Occipital lobe (tissue), 2 donors: ENCODE measurements around the gene SHROOM3. TPM values are rescaled to one million over a fixed set of nuclear protein-coding genes. Genes with fewer than 3 reads are reported as not detected.

Experiments
- DNase-seq: peaks from one replicate; lab custom pipeline; 2025; lab: John Stamatoyannopoulos, UW
- total RNA-seq: library from RNA; depleted of rRNA; stranded (reverse); fragments of >200 nt; gene quantifications from one replicate; pipeline ENCODE4 v1.2.3, GENCODE V29; 2014

SHROOM3 gene
- total RNA-seq, 1 donor from 2014 or later: 17.8 TPM

DNA sequence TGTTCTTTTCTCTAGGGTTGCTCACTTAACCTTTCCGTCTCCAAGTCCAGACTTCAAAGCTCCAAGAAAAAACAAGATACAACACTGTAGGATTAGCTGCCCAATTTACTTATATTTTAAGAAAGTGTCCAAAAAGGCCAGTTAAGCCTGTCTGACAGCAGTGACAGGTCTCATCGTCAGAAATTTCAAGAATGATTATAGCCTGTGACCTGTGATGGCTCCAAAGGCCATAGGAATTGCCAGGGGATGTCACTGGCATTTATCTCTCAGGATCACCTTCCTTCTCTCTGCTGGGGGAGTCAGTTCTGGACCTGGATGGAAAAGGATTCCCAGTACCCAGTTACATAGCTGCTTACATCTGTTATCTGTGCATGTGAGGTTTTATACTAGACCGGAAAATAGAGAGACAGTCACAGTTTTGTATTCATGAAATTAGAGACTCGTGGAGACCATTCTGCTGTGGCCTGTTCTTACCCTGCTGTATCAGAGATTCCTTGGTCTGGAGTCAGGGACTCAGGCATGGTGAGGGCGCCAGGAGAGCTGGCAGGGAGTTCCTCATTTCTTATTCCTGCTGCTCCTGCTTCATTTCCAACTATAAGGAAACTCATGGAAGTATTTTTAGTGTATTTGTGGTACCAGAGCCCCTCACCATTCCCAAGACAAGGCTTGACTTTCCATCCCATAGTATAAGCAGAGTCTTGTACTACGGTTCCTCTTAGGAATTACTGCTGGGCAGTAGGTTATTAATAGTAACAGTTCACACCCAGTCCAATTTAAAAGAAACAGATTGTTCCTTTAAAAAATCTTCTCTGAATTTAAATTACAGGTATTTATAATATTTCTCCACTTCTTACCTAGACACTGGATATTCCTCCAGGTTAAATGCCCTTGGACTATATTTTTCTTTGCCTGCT lies 220.8 kb downstream of the SHROOM3 start:
- DNase-seq: no peak

DNA sequence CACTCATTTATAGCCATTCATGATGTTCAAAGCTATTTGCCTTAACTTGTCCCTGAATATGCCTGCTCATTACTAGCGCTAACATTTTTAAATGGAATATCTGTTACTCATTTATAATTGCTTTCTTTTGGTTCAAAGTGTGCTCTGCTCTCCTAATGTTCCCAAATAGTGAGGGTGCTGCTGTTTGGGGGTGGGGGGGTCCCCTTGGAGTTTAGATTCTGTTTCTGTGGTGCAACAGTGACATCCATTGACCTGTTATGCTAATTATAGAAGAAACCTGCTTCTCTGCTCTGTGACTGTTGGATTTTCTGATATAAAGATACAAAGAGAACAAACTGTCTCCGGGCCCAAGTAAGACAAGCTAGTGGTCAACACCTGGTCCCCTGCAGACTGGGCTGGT lies 222.4 kb downstream of the SHROOM3 start:
- DNase-seq: no peak

DNA sequence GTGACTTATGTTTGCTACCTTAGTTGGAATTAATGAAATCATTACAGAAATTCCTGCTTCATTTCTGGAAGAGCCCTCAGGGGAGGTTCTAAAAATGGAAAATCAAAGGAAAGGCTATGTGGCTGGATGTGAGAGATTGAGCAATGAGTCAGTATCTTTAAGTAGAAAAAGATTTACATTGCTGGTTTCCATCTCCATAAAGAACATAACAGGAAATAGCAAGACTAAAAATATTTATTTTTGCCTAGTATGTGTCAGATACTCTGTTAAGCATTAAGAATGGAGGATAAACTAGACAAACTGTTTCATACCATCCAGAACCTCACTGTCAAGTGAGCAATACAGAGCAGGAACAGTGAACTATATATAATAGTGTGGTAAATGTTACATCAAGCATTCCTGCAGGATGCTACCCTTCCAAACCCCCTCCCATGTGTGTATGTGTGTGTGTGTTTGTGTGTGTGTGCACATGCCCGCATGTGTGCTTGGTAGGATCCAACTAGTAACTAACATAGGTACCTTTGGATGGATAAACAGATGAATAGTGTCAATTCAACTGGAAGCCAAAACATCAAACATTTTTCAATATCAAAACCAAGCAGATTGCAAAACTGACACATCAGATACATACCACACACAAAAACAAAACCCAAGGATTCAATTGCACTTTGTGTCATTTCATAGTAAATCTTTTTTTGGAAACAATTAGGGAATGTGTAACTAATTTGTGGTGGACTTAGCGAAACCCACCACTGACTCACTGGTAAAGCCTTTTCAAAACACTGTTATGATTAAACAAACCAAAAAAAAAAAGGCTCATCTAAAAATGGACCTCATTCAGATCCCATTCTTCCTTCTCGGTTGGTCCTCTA lies 223.4 kb downstream of the SHROOM3 start:
- no peak for DNase-seq

DNA sequence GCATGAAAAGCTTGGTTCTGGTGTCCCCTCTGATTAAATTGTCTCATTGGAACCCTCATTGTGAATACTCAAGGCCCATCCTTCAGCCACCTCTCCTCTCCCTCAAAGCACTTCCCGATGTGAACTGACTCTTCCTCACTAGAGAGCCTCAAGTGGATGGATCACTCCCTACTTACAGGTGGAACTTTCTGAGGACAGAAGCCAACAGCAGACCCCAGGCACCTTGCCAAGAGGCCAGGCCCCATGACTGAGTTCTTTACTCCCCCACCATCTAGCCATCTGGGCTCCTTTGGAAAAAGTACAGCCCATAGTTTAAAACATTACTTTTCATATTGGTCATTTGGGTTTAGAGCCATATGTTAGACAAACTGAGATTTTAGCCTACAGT lies 224.1 kb downstream of the SHROOM3 start:
- DNase-seq: no peak

DNA sequence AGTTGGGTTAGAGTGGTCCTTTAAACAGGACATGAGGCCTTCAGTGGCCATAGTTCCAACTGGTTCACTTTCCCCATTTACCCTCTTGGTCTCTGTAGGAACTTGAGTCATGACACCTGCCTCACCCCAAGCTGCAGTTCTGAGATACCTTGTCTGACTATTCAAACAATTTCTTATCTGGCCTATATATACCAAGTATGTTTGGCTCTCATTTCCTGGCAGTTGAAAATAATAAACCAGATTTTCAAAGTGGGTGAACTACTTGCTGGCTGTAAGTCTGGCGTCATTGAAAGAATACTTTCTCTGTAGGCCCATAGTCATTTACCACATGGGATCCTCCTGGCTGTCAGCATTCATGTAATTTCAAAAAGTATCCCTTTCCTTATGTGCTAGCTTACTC lies 228.8 kb downstream of the SHROOM3 start:
- DNase-seq: no peak

DNA sequence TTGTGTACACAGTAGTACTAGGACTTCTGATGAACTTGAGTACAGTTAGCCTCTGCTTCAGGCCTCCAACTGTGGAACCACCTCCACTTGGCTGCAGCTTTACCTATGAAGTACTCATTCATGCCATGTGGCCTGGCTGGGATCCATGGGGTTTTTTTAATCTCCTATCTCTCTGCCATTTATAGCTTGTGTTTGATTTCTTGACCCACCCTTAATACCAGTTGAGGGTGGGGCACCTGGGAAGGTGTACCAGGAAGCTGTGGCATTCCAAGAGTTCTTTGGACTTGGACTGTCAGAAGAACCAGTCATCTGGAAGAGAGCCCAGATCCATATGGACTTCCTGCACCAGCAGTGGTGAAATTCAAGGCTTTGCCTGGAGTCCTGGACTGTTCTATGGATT lies 230.1 kb downstream of the SHROOM3 start:
- DNase-seq: no peak

DNA sequence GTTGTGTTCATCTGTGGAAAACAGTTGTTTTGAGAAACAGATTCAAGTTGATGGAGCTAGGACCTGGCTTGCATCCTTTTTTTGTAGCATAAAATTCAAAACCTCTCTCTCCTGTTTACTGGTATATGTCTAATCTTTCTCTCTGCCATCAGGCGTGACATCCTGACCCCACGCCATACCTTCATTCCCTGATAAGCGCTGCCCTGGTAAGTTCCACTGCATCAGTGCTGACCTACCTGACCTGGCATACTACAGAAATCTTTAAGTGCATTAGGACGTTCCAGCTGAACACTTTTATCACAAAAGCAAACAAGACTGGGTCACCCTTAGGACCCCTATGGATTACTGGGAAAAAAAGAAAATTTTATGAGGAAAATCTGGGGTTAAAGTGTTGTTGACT lies 230.7 kb downstream of the SHROOM3 start:
- no peak for DNase-seq

DNA sequence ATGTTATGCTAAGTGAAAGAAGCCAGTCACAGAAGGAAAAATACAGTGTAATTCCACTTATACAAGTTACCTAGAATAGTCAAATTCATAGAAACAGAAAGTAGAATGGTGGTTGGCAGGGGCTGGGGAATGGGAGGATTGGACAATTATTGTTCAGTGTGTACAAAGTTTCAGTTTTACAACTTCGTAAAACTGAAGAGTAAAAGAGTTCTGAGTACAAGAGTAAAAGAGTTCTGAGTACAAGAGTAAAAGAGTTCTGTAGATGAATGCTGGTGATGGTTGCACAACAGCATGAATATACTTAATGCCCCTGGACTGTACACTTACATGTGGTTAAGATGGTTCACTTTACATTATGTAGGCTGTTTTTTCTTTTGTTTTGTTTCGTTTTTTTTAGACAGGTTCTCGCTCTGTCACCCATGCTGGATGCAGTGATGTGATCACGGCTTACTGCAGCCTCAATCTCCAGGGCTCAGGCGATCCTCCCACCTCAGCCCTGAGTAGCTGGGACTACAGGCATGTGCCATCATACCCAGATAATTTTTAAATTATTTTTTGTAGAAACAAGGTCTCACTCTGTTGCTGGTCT lies 232.0 kb downstream of the SHROOM3 start:
- no peak for DNase-seq

DNA sequence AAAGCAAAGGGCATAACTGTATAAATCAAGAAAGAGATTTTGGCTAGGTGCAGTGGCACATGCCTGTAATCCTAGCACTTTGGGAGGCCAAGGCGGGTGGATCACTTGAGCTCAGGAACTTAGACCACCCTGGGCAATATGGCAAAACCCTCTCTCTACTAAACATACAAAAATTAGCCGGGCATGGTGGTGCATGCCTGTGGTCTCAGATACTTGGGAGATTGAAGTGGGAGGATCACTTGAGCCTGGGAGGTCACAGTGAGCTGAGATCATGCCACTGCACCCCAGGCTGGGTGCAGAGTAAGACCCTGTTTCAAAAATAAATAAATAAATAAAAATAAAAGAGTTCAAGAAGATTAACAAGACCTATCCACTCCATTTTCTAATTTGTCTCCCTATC lies 235.6 kb downstream of the SHROOM3 start:
- DNase-seq: no peak

DNA sequence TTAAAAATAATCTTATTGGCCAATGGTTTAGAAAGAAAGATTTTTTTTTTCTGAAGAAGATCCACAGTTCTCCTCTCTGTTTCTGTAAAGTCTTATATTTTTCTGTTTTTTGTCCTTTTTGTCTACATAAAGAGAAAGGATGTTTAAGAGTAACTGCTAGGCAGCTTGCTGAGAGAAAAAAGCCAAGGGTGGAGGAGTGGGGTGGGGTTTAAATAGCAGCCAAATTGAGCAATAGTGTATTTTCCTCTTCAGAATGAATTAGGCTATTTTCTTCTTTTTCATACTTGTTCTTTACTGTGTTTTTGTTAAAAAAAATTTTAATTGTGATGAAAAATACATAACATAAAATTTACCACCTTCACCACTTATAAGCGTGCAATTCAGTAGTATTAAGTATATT lies 238.3 kb downstream of the SHROOM3 start:
- no peak for DNase-seq

DNA sequence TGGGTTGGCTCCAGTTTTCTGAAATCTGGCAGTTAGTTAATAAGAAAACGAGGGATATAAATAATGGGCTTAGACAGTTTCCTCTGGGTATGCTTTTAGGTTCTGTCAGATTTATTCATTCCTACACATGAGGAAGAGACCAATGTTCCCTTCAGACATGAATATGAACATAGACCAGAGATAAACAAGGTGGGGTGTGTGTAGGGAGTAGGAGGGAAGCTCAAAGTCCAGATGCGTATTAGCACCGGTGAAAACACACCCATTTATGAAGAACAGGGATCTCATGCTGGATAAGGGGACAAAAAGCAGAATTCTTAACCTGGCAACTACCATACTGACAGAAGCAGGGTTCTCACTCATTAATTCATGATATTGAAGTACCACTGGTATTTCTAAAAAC lies 240.0 kb downstream of the SHROOM3 start:
- DNase-seq: no peak

DNA sequence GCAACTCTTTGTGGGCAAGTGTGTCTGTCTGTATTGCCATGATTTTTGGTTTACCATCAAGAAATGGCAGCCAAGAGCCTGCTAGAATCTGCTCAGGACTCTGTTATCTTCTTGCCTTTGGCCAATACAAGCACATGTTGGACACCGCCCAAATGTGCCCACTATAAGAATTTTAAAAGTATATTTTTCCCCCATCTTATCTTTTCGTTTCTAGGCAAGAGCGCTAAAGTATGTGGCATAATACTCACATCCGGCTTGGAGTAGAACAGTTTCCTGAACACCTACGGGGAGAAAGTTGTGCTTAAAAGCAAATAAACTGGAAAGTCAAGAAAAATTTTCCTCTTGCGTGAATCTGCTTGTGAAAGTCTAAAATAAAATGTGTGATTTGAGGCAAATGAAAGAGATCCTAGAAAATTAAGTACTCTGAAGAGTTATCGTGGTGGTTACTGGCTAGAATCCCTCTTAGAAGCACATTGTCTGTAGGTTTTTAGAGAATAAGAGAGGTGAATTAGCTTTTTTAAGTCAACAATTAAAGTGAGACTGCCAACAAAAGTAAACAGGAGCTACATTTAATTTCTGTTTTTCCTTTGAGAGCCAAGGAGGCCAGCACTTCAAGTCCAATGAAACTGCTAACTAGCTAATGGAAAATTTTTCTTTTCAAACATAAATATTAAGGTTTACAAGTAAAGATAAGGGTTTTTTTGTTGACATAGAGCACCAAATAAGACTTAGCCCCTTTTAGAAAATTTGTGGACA lies 242.7 kb downstream of the SHROOM3 start:
- no peak for DNase-seq

DNA sequence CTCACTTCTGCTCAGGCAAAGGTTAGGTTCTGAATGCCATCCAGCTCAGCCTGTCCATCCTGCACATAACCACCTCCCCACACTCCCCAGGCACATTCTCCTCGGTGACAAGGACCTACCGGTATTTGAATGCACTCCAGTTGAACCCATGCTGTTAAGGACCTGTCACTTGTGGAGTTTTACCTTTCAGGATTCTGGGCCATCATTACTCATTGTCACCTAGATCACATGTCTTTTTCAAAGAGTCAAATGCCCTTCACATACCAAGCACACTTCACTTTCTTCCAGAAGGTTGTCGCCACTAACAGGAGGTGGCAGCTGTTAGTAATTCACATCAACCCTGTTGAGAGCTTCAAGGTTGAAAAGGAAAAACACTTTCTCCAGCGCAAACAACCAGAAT lies 244.7 kb downstream of the SHROOM3 start:
- no peak for DNase-seq

DNA sequence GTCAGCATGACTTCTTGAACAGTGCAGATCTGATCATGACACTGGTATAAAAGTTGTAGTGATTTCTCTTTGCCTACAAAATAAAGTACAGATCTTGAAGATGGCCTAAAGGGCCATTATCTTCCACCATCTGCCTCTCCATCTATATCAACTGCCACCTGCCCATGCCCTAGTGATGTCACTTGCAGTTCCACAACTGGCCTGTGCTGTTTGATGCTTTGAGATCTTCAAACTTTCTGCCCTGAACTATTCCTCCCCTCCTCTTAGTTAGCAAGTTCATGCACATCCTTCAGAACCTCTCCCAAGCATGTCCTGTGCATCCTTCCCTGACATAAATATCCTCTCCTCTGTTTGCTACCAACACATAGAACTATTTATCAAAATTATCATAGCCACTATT lies 245.9 kb downstream of the SHROOM3 start:
- no peak for DNase-seq

DNA sequence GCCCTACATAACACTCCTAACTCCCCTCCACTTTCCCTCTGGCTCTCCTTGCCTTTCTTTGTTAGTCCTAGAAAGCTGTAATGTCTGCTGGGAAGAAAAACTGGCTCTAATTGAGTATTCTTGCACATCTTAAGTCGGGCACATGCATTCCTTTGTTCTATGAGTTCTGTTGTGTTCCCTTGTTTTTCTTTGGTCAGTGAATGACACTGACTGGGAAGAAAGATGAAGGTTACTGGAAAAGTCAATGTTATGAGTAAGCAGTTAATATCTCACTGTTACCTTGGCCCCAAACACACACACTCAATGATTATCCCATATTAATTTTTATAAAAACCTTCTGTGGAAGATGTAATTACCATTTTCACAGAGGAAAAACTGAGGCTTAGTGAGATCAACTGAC lies 247.0 kb downstream of the SHROOM3 start:
- DNase-seq: no peak

DNA sequence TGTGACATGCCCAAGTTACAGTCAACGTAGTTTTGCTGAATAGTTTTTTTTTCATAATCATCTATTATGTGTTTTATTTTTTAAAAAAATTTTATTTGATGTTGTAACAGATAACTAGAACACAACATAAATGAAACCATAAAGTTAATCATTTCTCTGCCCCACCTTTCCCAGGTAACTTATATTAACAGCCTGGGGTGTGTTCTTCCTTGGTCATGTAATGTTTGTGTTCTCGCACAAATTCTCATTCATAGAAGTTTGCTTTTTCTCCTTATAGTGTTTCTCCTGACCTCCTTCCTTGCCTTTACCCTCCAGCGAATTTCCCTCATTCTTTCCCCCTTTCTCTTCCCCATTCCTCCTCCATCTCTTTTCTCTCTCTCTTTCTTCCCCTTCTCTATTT lies 248.1 kb downstream of the SHROOM3 start:
- DNase-seq: no peak

DNA sequence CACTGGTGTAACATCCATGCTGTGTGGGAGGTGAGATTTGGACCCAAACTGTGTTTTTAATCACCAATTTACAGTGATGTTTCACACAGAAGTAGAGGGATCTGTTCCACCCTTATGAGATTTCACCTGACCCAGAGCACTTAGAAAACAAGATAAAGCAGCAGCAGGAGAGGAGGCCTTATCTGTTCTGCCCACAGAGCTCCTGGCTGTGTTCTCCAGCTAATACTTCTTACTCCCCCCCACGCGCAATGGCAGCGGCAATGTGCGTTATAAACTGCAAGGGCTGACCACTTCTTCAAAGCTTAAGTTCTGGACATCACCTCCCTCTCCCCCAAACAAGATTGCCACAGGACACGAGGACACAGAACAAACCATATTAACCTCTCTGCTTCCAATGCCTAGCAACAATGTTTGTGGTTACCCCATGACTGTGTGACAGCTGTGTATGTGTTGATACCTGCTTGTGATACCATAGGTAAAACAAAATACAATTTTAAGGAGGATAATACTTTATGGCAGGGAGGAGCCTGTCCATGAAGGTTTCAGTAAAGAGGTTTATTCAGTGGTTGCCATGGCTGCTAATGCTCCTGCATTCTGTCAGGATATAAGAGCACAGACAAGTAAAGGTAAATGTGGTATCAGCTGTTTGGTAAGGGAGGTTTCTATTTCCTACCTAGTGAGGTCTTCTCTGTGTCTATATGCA lies 252.9 kb downstream of the SHROOM3 start:
- no peak for DNase-seq

DNA sequence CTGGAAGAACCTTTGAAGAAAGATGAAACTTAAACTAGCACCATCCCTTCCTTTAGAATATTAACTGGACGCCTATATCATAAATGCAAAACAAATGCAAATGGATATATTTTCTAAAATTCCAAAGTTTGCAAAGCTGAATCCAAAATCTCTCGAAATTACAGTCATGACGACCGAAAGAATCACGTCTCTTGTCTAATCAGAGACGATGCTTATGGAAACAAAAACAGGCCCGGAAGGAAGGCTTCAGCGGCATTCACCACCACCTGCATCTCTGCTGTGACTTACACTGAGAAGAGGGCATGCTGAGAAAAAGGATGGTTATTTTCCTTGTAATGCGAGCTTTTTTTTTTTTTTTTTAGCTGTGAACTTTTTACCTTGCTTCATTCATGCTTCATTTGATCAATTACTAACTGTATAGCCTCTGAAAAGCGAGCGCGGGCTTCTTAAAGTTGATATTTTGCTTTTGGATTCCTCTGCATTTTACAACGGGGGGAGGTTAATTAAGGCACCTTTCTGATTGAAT lies 253.7 kb downstream of the SHROOM3 start:
- no peak for DNase-seq

DNA sequence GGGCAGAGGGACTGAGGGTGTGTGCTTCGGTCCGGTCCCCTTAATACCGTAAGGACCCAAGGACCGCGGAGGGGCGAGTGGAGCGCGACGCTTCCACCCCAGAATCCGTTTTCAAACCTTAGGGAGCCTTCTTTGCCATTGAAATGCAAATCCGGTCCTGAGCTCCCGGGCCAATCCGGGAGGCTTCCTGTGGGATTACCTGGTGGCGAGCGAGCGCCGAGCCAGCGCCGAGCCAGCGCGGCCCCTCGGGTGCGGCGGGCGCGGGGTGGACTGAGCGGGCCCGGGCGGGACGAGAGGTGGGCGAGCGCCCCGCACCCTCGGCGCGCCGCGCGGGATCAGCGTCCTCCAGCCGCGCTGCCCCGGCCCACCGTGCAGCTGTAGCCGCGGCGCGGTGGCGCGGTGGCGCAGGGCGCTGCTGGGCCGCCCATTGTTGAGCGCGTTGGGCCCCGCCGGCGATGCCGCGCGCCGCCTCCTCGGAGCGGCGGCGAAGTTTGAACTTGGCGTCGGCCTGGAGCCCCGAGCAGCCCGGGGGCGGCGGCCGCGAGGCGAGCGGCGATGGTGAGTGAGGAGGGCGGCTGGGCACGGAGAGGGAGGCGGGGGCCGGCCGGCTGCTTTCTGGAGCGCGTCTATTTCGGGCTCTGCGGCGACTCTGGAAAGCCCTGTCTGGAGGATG lies 254.3 kb downstream of the SHROOM3 start:
- peak; percentile 13 for DNase-seq
